GM19239 (cell line): Measurements from ENCODE around the gene CDKN1B.
A peak's percentile ranks its signal among the peaks of the same experiment; 100 is the strongest.

Experiments
- DNase-seq: peaks from one replicate; pipeline ENCODE4 v3.0.0; 2011; ENCODE audit warnings: low spot score; ENCODE audit not compliant: insufficient read length
- FAIRE-seq: peaks from 2 replicates; lab custom pipeline; 2011; peaks lifted over from hg19 to GRCh38; lab: Jason Lieb, UNC

Gene CDKN1B

GRCh38 chr12:12699345-12699744, 17.8 kb upstream of the CDKN1B start:
- FAIRE-seq: no peak

GRCh38 chr12:12700254-12700653, 16.9 kb upstream of the CDKN1B start:
- DNase-seq: no peak
- FAIRE-seq: no peak

More at GRCh38 chr12:12699345-12699744, 17.8 kb upstream of the CDKN1B start:
- DNase-seq: no peak

- DNase-seq (no peak), FAIRE-seq (no peak)
Measured at GRCh38 chr12:12701457-12701856, 15.7 kb upstream of the CDKN1B start.

- FAIRE-seq (peak; percentile 66), DNase-seq (no peak)
Measured at GRCh38 chr12:12704593-12705230, 12.5 kb upstream of the CDKN1B start.

GRCh38 chr12:12705838-12706520, 11.2 kb upstream of the CDKN1B start:
- no peak for FAIRE-seq
- no peak for DNase-seq

GRCh38 chr12:12713932-12714275, 3.3 kb upstream of the CDKN1B start:
- FAIRE-seq (no peak), DNase-seq (no peak)

GRCh38 chr12:12714276-12715021, 2.7 kb upstream of the CDKN1B start:
- peak; percentile 89 for FAIRE-seq
- DNase-seq: no peak

GRCh38 chr12:12715128-12715458, 2.1 kb upstream of the CDKN1B start:
- no peak for DNase-seq
- FAIRE-seq: no peak

GRCh38 chr12:12715459-12716150, 1.6 kb upstream of the CDKN1B start:
- peak; percentile 87 for FAIRE-seq
- DNase-seq: no peak

GRCh38 chr12:12716151-12716792, 896 bp upstream of the CDKN1B start:
- peak; percentile 66 for FAIRE-seq
- DNase-seq: no peak

- FAIRE-seq: peak; percentile 76
- DNase-seq: no peak
Measured at GRCh38 chr12:12717586-12718380, 615 bp downstream of the CDKN1B start.

GRCh38 chr12:12718381-12718759, 1.2 kb downstream of the CDKN1B start:
- FAIRE-seq: no peak
- DNase-seq: no peak

GRCh38 chr12:12718853-12719252, 1.7 kb downstream of the CDKN1B start:
- FAIRE-seq (no peak), DNase-seq (no peak)

GRCh38 chr12:12719496-12719895, 2.3 kb downstream of the CDKN1B start:
- DNase-seq (no peak), FAIRE-seq (no peak)

GRCh38 chr12:12720052-12720451, 2.9 kb downstream of the CDKN1B start:
- DNase-seq (no peak), FAIRE-seq (peak; percentile 67)

- FAIRE-seq (no peak), DNase-seq (no peak)
Measured at GRCh38 chr12:12720672-12721161, 3.5 kb downstream of the CDKN1B start.

- FAIRE-seq (peak; percentile 73), DNase-seq (no peak)
Measured at GRCh38 chr12:12721176-12721751, 4.1 kb downstream of the CDKN1B start.

GRCh38 chr12:12721814-12722434, 4.8 kb downstream of the CDKN1B start:
- FAIRE-seq: no peak
- no peak for DNase-seq
